Natural killer cell (primary cell): ENCODE results near the gene MYADML2. TPM values are rescaled to one million over a fixed set of nuclear protein-coding genes. Genes with fewer than 3 reads are reported as not detected.

Source experiments
- ATAC-seq, 3 donors: fragments of 150-1000 bp in 2 of 3; fragments of 200-7000 bp in 1 of 3; cut with Tn5 transposase; 1 replicate in 1 of 3; 2 replicates in 2 of 3; pipeline ENCODE4 v1.10.0; 2021; ENCODE audit warnings: mild to moderate bottlenecking in 2 of 3, moderate library complexity in 2 of 3
- DNase-seq, 2 donors: peaks; one replicate each; pipeline versions ENCODE4 v3.0.0 to v3.0.0-alpha.2; 2013 to 2021; ENCODE audit warnings: mixed read lengths in 1 of 2
- H3K27ac ChIP-seq: one replicate; pipeline ENCODE4 v1.5.1; 2013; ENCODE audit warnings: mild to moderate bottlenecking, low read length
- H3K27me3 ChIP-seq: one replicate; pipeline ENCODE4 v1.6.1; 2013; ENCODE audit warnings: low read length; ENCODE audit not compliant: control insufficient read depth, insufficient read depth
- H3K36me3 ChIP-seq: one replicate; pipeline ENCODE4 v1.6.1; 2013; ENCODE audit warnings: low read length; ENCODE audit not compliant: control insufficient read depth, insufficient read depth
- H3K4me1 ChIP-seq: one replicate; pipeline ENCODE4 v1.6.1; 2013; ENCODE audit warnings: low read length; ENCODE audit not compliant: control insufficient read depth, insufficient read depth
- H3K4me3 ChIP-seq: one replicate; pipeline ENCODE4 v1.5.1; 2013; ENCODE audit warnings: low read length
- H3K9me3 ChIP-seq: one replicate; pipeline ENCODE4 v1.6.1; 2013; ENCODE audit warnings: low read length; ENCODE audit not compliant: control insufficient read depth, insufficient read depth
- H3K27ac Mint-ChIP-seq, 2 donors: one replicate each; pipeline ENCODE4 v1.8.0; 2022; ENCODE audit warnings: mild to moderate bottlenecking in 2 of 2, mixed read lengths in 2 of 2, moderate library complexity in 1 of 2
- H3K27me3 Mint-ChIP-seq, 2 donors: one replicate each; pipeline ENCODE4 v1.8.0; 2022; ENCODE audit warnings: low read depth in 2 of 2, mixed read lengths in 2 of 2
- H3K36me3 Mint-ChIP-seq: one replicate; pipeline ENCODE4 v1.8.0; 2022; ENCODE audit warnings: mixed read lengths
- H3K4me1 Mint-ChIP-seq, 2 donors: one replicate each; pipeline ENCODE4 v1.8.0; 2022; ENCODE audit warnings: mixed read lengths in 2 of 2
- H3K4me3 Mint-ChIP-seq: one replicate; pipeline ENCODE4 v1.8.0; 2022; ENCODE audit warnings: mild to moderate bottlenecking, moderate library complexity, mixed read lengths
- H3K9me3 Mint-ChIP-seq, 2 donors: one replicate each; pipeline ENCODE4 v1.8.0; 2022; ENCODE audit warnings: mixed read lengths in 2 of 2
- CTCF ChIP-seq: fragments of 200-600 bp; IDR thresholded peaks from one replicate; pipeline ENCODE4 v1.8.0; 2022; ENCODE audit warnings: antibody characterized with exemption
- WGBS: methylation state at CpG from one replicate; pipeline ENCODE4 v1.1.7; 2013; ENCODE audit warnings: missing lambda C conversion rate; ENCODE audit not compliant: insufficient coverage; 5-methylcytosine and 5-hydroxymethylcytosine counted together
- intact Hi-C: fragments of 100-400 bp; cut with micrococcal nuclease; formaldehyde crosslinking; loops from one replicate; pipeline ENCODE4 v1.14.2; 2022
- total RNA-seq, 4 donors: library from RNA; stranded (reverse); fragments of 120-200 nt in 1 of 4; gene quantifications; one replicate each; pipeline versions ENCODE4 v1.2.3 to v1.2.4, GENCODE V29; 2013 to 2022

MYADML2 gene
- total RNA-seq, 3 donors from 2014 or later (not counting 1 experiment from before 2014, with no cell fraction given) = not detected

DNA sequence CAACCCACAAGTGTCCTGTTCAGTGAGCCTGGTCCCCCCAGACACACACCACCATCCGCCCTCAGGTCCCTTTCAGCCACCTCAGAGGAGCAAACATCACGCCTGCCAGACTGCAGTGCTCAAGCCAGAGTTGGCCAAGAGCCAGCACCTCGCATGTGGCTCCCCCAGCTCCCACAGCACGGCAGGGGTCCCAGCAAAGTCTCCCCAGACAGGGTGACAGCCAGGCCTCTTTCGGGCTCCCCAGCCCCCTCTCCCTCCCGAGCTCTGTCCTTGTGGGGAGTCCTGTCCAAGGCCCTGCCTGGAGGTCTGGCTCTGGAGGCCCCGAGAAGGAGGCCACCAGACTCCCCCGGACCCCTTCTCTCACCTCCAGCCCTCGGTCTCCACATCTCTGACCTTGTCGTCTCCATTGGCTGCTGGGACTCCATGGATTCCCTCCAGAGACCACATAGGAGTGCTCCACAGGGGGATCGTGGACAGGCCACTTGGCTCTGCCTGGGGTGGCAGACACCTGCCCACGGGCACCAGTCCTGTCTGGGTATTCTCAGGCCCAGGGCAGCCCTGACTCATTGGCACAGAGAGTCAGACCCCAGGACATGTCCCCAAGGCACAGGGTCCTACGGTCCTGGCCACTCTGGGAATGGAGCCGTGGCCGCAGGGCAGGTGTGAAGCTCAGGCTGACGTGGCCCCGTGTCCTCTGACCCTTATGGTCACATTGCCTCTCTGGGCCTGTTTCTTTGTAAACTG lies 1.8 kb upstream of the MYADML2 start:
- TF ChIP-seq CTCF = no peak
- Mint-ChIP-seq H3K27ac (no peak overlapping the region), H3K9me3 (no peaks in the 10 kb centered on the region), H3K27me3 (peaks cover 0 to 3% of the 10 kb centered on the region in 2 donors), H3K4me3 (no peak overlapping the region), H3K4me1 (no peaks in the 10 kb centered on the region), H3K36me3 (no peaks in the 10 kb centered on the region)
- no peaks in the 10 kb centered on the region for H3K27me3 ChIP-seq
- ATAC-seq (no peak), DNase-seq (no peak)
- H3K9me3 ChIP-seq = no peaks in the 10 kb centered on the region
- no peaks in the 10 kb centered on the region for H3K4me1 ChIP-seq
- H3K27ac ChIP-seq = no peak overlapping the region
- H3K36me3 ChIP-seq = no peaks in the 10 kb centered on the region
- no peak overlapping the region for H3K4me3 ChIP-seq
- intact Hi-C loops = no loop called here
- 81% methylated on average over 17 of the region's 17 CpGs for WGBS

- Histone ChIP-seq H3K36me3 (no peaks in the 10 kb centered on the region), H3K4me1 (no peaks in the 10 kb centered on the region), H3K27me3 (no peaks in the 10 kb centered on the region), H3K4me3 (no peak overlapping the region), H3K9me3 (no peaks in the 10 kb centered on the region), H3K27ac (no peak overlapping the region)
- no peaks in the 10 kb centered on the region for H3K9me3 Mint-ChIP-seq
- DNase-seq (no peak), ATAC-seq (no peak)
- TF ChIP-seq CTCF = no peak
- H3K27ac Mint-ChIP-seq = no peak overlapping the region
- peaks cover 0 to 3% of the 10 kb centered on the region in 2 donors for H3K27me3 Mint-ChIP-seq
- WGBS = 91% methylated on average over 9 of the region's 9 CpGs
- intact Hi-C loops = no loop called here
- no peaks in the 10 kb centered on the region for H3K36me3 Mint-ChIP-seq
- H3K4me1 Mint-ChIP-seq = no peaks in the 10 kb centered on the region
- H3K4me3 Mint-ChIP-seq = no peak overlapping the region
Observed at GRCh38 chr17:81944858-81945257, 2.2 kb downstream of the MYADML2 start.

DNA sequence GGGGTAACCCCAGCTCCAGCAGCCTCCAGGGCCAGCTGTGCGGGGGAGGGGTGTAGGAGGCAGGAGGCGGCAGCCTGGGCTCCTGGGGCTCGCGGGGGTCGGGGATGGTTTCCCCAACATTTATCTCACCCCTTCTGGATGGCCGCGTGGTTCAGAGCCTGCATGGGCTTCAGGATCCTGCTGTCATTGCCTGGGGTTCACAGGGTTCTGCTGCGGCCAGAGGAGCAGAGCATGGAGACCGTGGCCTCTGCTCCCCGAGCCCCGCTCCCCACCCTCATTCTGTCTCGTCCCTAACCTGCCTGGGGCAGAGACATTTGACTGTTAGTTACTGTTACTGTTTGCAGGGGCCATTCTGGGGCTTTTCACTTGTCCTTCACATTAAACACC lies 4.9 kb downstream of the MYADML2 start:
- peaks cover 6% of the 10 kb centered on the region for H3K27me3 ChIP-seq
- WGBS = 72% methylated on average over 11 of the region's 12 CpGs

More for the DNA sequence above, 4.9 kb downstream of the MYADML2 start:
- Histone ChIP-seq H3K27ac (no peak overlapping the region), H3K4me1 (peaks cover 5% of the 10 kb centered on the region), H3K4me3 (no peak overlapping the region), H3K36me3 (no peaks in the 10 kb centered on the region), H3K9me3 (no peaks in the 10 kb centered on the region)
- Mint-ChIP-seq H3K4me1 (peaks cover 0 to 7% of the 10 kb centered on the region in 2 donors), H3K27me3 (no peaks in the 10 kb centered on the region), H3K36me3 (no peaks in the 10 kb centered on the region), H3K27ac (no peak overlapping the region), H3K4me3 (no peak overlapping the region), H3K9me3 (no peaks in the 10 kb centered on the region)
- TF ChIP-seq CTCF = no peak
- intact Hi-C loops = no loop called here
- ATAC-seq (no peak), DNase-seq (no peak)
